Activated naive CD8-positive, alpha-beta T cell (primary cell): ENCODE results near the gene CLEC4G.
"Not testable (repeated sequence)": the region's sequence is repeated elsewhere in the genome, so short reads cannot be mapped to it uniquely, and the experiment has no call there.

Experiments
- H3K27ac Mint-ChIP-seq: one replicate; pipeline ENCODE4 v1.8.0; 2021; ENCODE audit warnings: mixed read lengths
- H3K27me3 Mint-ChIP-seq: one replicate; pipeline ENCODE4 v1.8.0; 2021; ENCODE audit warnings: mixed read lengths
- H3K36me3 Mint-ChIP-seq: one replicate; pipeline ENCODE4 v1.8.0; 2021; ENCODE audit warnings: mixed read lengths
- H3K4me1 Mint-ChIP-seq: one replicate; pipeline ENCODE4 v1.8.0; 2021; ENCODE audit warnings: low read depth, mixed read lengths
- H3K4me3 Mint-ChIP-seq: one replicate; pipeline ENCODE4 v1.8.0; 2021; ENCODE audit warnings: mild to moderate bottlenecking, mixed read lengths
- H3K9me3 Mint-ChIP-seq: one replicate; pipeline ENCODE4 v1.8.0; 2021; ENCODE audit warnings: low read depth, mixed read lengths

The CLEC4G gene

GRCh38 chr19:7732045-7732444, at the start of gene CLEC4G:
CLEC4G (minus strand) TSS chr19:7732110; CDS start chr19:7732102, 8 bp downstream.
- Mint-ChIP-seq H3K4me1 (peaks cover 12% of the 10 kb centered on the region), H3K9me3 (no peaks in the 10 kb centered on the region), H3K36me3 (peaks cover 3% of the 10 kb centered on the region), H3K27me3 (peaks cover 23% of the 10 kb centered on the region), H3K27ac (no peak within 1 kb of the TSS), H3K4me3 (peak within 1 kb of the TSS; percentile 5)

GRCh38 chr19:7781157-7781556, 49.2 kb upstream of the CLEC4G start:
- H3K27ac Mint-ChIP-seq = no peak overlapping the region
- H3K9me3 Mint-ChIP-seq = no peaks in the 10 kb centered on the region
- no peak overlapping the region for H3K4me3 Mint-ChIP-seq
- H3K27me3 Mint-ChIP-seq = peaks cover 8% of the 10 kb centered on the region
- no peaks in the 10 kb centered on the region for H3K36me3 Mint-ChIP-seq
- no peaks in the 10 kb centered on the region for H3K4me1 Mint-ChIP-seq

GRCh38 chr19:7779631-7780486, 47.9 kb upstream of the CLEC4G start:
- no peak overlapping the region for H3K27ac Mint-ChIP-seq
- peaks cover 2% of the 10 kb centered on the region for H3K4me1 Mint-ChIP-seq

GRCh38 chr19:7778081-7778480, 46.2 kb upstream of the CLEC4G start:
- Mint-ChIP-seq H3K36me3 (no peaks in the 10 kb centered on the region), H3K4me1 (peaks cover 8% of the 10 kb centered on the region), H3K4me3 (no peak overlapping the region), H3K27ac (no peak overlapping the region), H3K9me3 (no peaks in the 10 kb centered on the region), H3K27me3 (no peaks in the 10 kb centered on the region)

More at GRCh38 chr19:7779631-7780486, 47.9 kb upstream of the CLEC4G start:
- H3K9me3 Mint-ChIP-seq = no peaks in the 10 kb centered on the region
- H3K27me3 Mint-ChIP-seq = peaks cover 8% of the 10 kb centered on the region
- no peaks in the 10 kb centered on the region for H3K36me3 Mint-ChIP-seq
- H3K4me3 Mint-ChIP-seq = no peak overlapping the region

GRCh38 chr19:7775761-7776160, 43.9 kb upstream of the CLEC4G start:
- Mint-ChIP-seq H3K27ac (no peak overlapping the region), H3K4me3 (no peak overlapping the region), H3K36me3 (no peaks in the 10 kb centered on the region)

GRCh38 chr19:7773841-7774240, 41.9 kb upstream of the CLEC4G start:
- Mint-ChIP-seq H3K27ac (peak overlapping the region; percentile 54), H3K36me3 (no peaks in the 10 kb centered on the region)

More at GRCh38 chr19:7775761-7776160, 43.9 kb upstream of the CLEC4G start:
- Mint-ChIP-seq H3K9me3 (no peaks in the 10 kb centered on the region), H3K4me1 (peaks cover 26% of the 10 kb centered on the region), H3K27me3 (no peaks in the 10 kb centered on the region)

GRCh38 chr19:7772752-7773291, 40.9 kb upstream of the CLEC4G start:
- peak overlapping the region; percentile 67 for H3K27ac Mint-ChIP-seq
- H3K4me3 Mint-ChIP-seq = peak overlapping the region; percentile 27
- no peaks in the 10 kb centered on the region for H3K9me3 Mint-ChIP-seq
- no peaks in the 10 kb centered on the region for H3K36me3 Mint-ChIP-seq
- H3K4me1 Mint-ChIP-seq = peaks cover 26% of the 10 kb centered on the region
- no peaks in the 10 kb centered on the region for H3K27me3 Mint-ChIP-seq

More at GRCh38 chr19:7773841-7774240, 41.9 kb upstream of the CLEC4G start:
- Mint-ChIP-seq H3K9me3 (no peaks in the 10 kb centered on the region), H3K4me3 (no peak overlapping the region), H3K4me1 (peaks cover 26% of the 10 kb centered on the region), H3K27me3 (no peaks in the 10 kb centered on the region)

GRCh38 chr19:7771072-7771471, 39.2 kb upstream of the CLEC4G start:
- no peaks in the 10 kb centered on the region for H3K9me3 Mint-ChIP-seq
- H3K27ac Mint-ChIP-seq = peak overlapping the region; percentile 37
- H3K4me3 Mint-ChIP-seq = no peak overlapping the region
- H3K27me3 Mint-ChIP-seq = peaks cover 2% of the 10 kb centered on the region
- H3K4me1 Mint-ChIP-seq = peaks cover 26% of the 10 kb centered on the region
- H3K36me3 Mint-ChIP-seq = no peaks in the 10 kb centered on the region

- Mint-ChIP-seq H3K27me3 (peaks cover 2% of the 10 kb centered on the region), H3K27ac (no peak overlapping the region), H3K9me3 (no peaks in the 10 kb centered on the region)
Measured at GRCh38 chr19:7769171-7769570, 37.3 kb upstream of the CLEC4G start.

GRCh38 chr19:7767487-7767886, 35.6 kb upstream of the CLEC4G start:
- peaks cover 15% of the 10 kb centered on the region for H3K4me1 Mint-ChIP-seq
- no peaks in the 10 kb centered on the region for H3K9me3 Mint-ChIP-seq
- no peak overlapping the region for H3K27ac Mint-ChIP-seq
- no peaks in the 10 kb centered on the region for H3K36me3 Mint-ChIP-seq
- H3K27me3 Mint-ChIP-seq = peaks cover 2% of the 10 kb centered on the region
- no peak overlapping the region for H3K4me3 Mint-ChIP-seq

More at GRCh38 chr19:7769171-7769570, 37.3 kb upstream of the CLEC4G start:
- Mint-ChIP-seq H3K4me3 (no peak overlapping the region), H3K4me1 (peaks cover 24% of the 10 kb centered on the region), H3K36me3 (no peaks in the 10 kb centered on the region)

GRCh38 chr19:7766535-7766934, 34.6 kb upstream of the CLEC4G start:
- no peak overlapping the region for H3K27ac Mint-ChIP-seq
- H3K4me3 Mint-ChIP-seq = no peak overlapping the region
- no peaks in the 10 kb centered on the region for H3K9me3 Mint-ChIP-seq
- H3K36me3 Mint-ChIP-seq = no peaks in the 10 kb centered on the region
- H3K4me1 Mint-ChIP-seq = peaks cover 7% of the 10 kb centered on the region
- H3K27me3 Mint-ChIP-seq = peaks cover 2% of the 10 kb centered on the region

- H3K36me3 Mint-ChIP-seq, H3K27ac Mint-ChIP-seq, H3K9me3 Mint-ChIP-seq, H3K4me3 Mint-ChIP-seq, H3K4me1 Mint-ChIP-seq, H3K27me3 Mint-ChIP-seq: not testable (repeated sequence)
Measured at GRCh38 chr19:7765043-7765442, 33.1 kb upstream of the CLEC4G start.

- H3K27me3 Mint-ChIP-seq, H3K9me3 Mint-ChIP-seq, H3K4me3 Mint-ChIP-seq, H3K4me1 Mint-ChIP-seq, H3K36me3 Mint-ChIP-seq, H3K27ac Mint-ChIP-seq: not testable (repeated sequence)
Measured at GRCh38 chr19:7764157-7764556, 32.2 kb upstream of the CLEC4G start.

GRCh38 chr19:7763696-7764095, 31.8 kb upstream of the CLEC4G start:
- peaks cover 2% of the 10 kb centered on the region for H3K27me3 Mint-ChIP-seq
- no peak overlapping the region for H3K4me3 Mint-ChIP-seq
- H3K36me3 Mint-ChIP-seq = peaks cover 9% of the 10 kb centered on the region
- H3K9me3 Mint-ChIP-seq = peaks cover 10% of the 10 kb centered on the region
- no peak overlapping the region for H3K27ac Mint-ChIP-seq
- peaks cover 3% of the 10 kb centered on the region for H3K4me1 Mint-ChIP-seq

- peaks cover 17% of the 10 kb centered on the region for H3K9me3 Mint-ChIP-seq
- no peak within 1 kb of the TSS for H3K4me3 Mint-ChIP-seq
- no peak within 1 kb of the TSS for H3K27ac Mint-ChIP-seq
- peaks cover 3% of the 10 kb centered on the region for H3K4me1 Mint-ChIP-seq
- peaks cover 2% of the 10 kb centered on the region for H3K27me3 Mint-ChIP-seq
- H3K36me3 Mint-ChIP-seq = peaks cover 14% of the 10 kb centered on the region
Measured at GRCh38 chr19:7762719-7763293, 30.9 kb upstream of the CLEC4G start, which contains the start of gene CLEC4M. CLEC4M (plus strand) TSS chr19:7763243; CDS start chr19:7763267, 24 bp downstream.
